Neural progenitor cell (in vitro differentiated cells): ENCODE results near the gene PRMT7. TPM values are rescaled to one million over a fixed set of nuclear protein-coding genes. Genes with fewer than 3 reads are reported as not detected.

ENCODE experiments used
- DNase-seq: peaks from one replicate; pipeline ENCODE4 v3.0.0-alpha.2; 2016; ENCODE audit warnings: low spot score
- H2AFZ ChIP-seq: fragments of 200-600 bp; sonication (generic); replicated peaks from 2 replicates; pipeline ENCODE4 v1.6.1; 2016; ENCODE audit warnings: antibody characterized with exemption
- H3F3A ChIP-seq: fragments of 200-600 bp; sonication (generic); 2 replicates; pipeline ENCODE4 v1.6.1; 2016; ENCODE audit warnings: antibody characterized with exemption, low read depth
- H3K27ac ChIP-seq: fragments of 200-600 bp; sonication (generic); 2 replicates; pipeline ENCODE4 v1.5.1; 2016; ENCODE audit warnings: mild to moderate bottlenecking
- H3K27me3 ChIP-seq: fragments of 200-600 bp; sonication (generic); 2 replicates; pipeline ENCODE4 v1.6.1; 2016; ENCODE audit warnings: mild to moderate bottlenecking, moderate library complexity
- H3K36me3 ChIP-seq: fragments of 200-600 bp; sonication (generic); 2 replicates; pipeline ENCODE4 v1.5.1; 2016
- H3K4me1 ChIP-seq: fragments of 200-600 bp; sonication (generic); 2 replicates; pipeline ENCODE4 v1.6.1; 2016; ENCODE audit warnings: mixed run types
- H3K4me2 ChIP-seq: fragments of 200-600 bp; sonication (generic); 2 replicates; pipeline ENCODE4 v1.6.1; 2016
- H3K4me3 ChIP-seq: fragments of 200-600 bp; sonication (generic); 2 replicates; pipeline ENCODE4 v1.5.1; 2016
- H3K79me2 ChIP-seq: fragments of 200-600 bp; sonication (generic); 2 replicates; pipeline ENCODE4 v1.6.1; 2016; ENCODE audit warnings: low read depth
- H3K9ac ChIP-seq: fragments of 200-600 bp; sonication (generic); 2 replicates; pipeline ENCODE4 v1.6.1; 2016
- H3K9me3 ChIP-seq: fragments of 200-600 bp; sonication (generic); 2 replicates; pipeline ENCODE4 v1.5.1; 2016; ENCODE audit warnings: low read depth
- H4K20me1 ChIP-seq: fragments of 200-600 bp; sonication (generic); 2 replicates; pipeline ENCODE4 v1.6.1; 2016; ENCODE audit warnings: low read depth
- H3K27ac Mint-ChIP-seq: 3 replicates; pipeline ENCODE4 v1.8.0; 2021; ENCODE audit warnings: mixed read lengths
- H3K27me3 Mint-ChIP-seq: 2 replicates; pipeline ENCODE4 v1.8.0; 2022; ENCODE audit warnings: low read depth, mild to moderate bottlenecking, inconsistent platforms, moderate library complexity, mixed read lengths; ENCODE audit not compliant: insufficient read depth
- H3K36me3 Mint-ChIP-seq: 3 replicates; pipeline ENCODE4 v1.8.0; 2021; ENCODE audit warnings: mixed read lengths
- H3K4me1 Mint-ChIP-seq: 3 replicates; pipeline ENCODE4 v1.8.0; 2021; ENCODE audit warnings: mixed read lengths
- H3K4me3 Mint-ChIP-seq: 3 replicates; pipeline ENCODE4 v1.8.0; 2021; ENCODE audit warnings: mild to moderate bottlenecking, moderate library complexity, mixed read lengths
- H3K9me3 Mint-ChIP-seq: 3 replicates; pipeline ENCODE4 v1.8.0; 2020; ENCODE audit warnings: mixed read lengths
- EZH2 ChIP-seq: fragments of 200-600 bp; sonication (generic); IDR thresholded peaks from 2 replicates; pipeline ENCODE4 v1.6.1; 2017; ENCODE audit warnings: antibody characterized with exemption, mild to moderate bottlenecking, moderate library complexity
- EZH2phosphoT487 ChIP-seq: fragments of 200-600 bp; sonication (generic); IDR thresholded peaks from 2 replicates; pipeline ENCODE4 v1.6.1; 2017; ENCODE audit warnings: antibody characterized with exemption
- total RNA-seq: library from RNA; depleted of rRNA; stranded (reverse); fragments of >200 nt; gene quantifications from 2 replicates; pipeline ENCODE4 v1.2.3, GENCODE V29; 2015; ENCODE audit warnings: low replicate concordance
- TF ChIP-seq, protein P1 (sequence below): fragments of 200-600 bp; sonication (generic); IDR thresholded peaks from 2 replicates; pipeline ENCODE4 v1.5.1; 2017; ENCODE audit warnings: antibody characterized with exemption, mild to moderate bottlenecking

Gene PRMT7
- total RNA-seq, 1 donor from 2014 or later: 70.2 TPM

DNA sequence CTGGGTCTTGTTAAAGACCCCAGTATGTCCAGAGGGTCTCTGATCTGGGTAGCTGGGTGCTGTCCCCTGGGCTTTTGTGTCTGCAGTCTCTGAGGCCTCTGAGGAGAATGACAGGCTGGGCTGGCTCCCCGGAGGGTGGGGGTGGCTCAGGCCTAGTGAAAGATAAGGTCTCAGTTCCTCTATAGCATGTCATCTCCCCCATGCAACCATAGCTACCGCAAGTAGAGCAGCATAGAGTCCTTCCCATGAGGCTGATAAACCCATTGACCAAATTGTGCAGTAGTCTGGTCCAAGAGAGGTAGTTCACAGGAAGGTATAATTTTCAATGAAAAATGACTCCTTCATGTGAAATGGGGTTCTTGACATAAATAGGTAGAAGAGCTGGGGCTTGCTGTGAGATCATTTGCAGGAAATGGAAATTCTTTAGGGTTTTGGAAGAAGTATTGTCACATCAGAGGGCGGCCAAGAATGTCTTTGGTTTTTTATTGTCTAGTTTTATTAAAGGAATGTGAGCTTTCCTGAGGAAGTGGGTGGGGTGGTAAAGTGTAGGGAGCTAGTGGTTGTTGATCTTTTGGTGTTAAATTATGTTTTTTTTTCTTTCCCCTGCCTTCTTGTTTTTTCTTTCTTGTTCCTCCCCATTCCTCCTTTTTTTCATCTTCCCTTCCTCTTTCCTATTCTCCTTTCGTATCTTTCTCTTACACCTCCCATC is 21.0 kb upstream of the PRMT7 start:
- Histone ChIP-seq H3K4me1 (peaks cover 6% of the 10 kb centered on the region), H3K27me3 (no peaks in the 10 kb centered on the region), H3K79me2 (no peaks in the 10 kb centered on the region), H3F3A (no peaks in the 10 kb centered on the region), H3K9me3 (no peaks in the 10 kb centered on the region), H2AFZ (no peak overlapping the region), H3K9ac (no peak overlapping the region), H3K27ac (no peak overlapping the region), H3K4me2 (no peak overlapping the region), H3K4me3 (no peak overlapping the region), H3K36me3 (no peaks in the 10 kb centered on the region), H4K20me1 (peaks cover 7% of the 10 kb centered on the region)
- DNase-seq: no peak
- Mint-ChIP-seq H3K27me3 (peaks cover 2% of the 10 kb centered on the region), H3K36me3 (peaks cover 29% of the 10 kb centered on the region), H3K9me3 (no peaks in the 10 kb centered on the region), H3K4me3 (no peak overlapping the region), H3K27ac (no peak overlapping the region), H3K4me1 (no peaks in the 10 kb centered on the region)
- no peak for TF ChIP-seq EZH2
- TF ChIP-seq, protein P1, sequence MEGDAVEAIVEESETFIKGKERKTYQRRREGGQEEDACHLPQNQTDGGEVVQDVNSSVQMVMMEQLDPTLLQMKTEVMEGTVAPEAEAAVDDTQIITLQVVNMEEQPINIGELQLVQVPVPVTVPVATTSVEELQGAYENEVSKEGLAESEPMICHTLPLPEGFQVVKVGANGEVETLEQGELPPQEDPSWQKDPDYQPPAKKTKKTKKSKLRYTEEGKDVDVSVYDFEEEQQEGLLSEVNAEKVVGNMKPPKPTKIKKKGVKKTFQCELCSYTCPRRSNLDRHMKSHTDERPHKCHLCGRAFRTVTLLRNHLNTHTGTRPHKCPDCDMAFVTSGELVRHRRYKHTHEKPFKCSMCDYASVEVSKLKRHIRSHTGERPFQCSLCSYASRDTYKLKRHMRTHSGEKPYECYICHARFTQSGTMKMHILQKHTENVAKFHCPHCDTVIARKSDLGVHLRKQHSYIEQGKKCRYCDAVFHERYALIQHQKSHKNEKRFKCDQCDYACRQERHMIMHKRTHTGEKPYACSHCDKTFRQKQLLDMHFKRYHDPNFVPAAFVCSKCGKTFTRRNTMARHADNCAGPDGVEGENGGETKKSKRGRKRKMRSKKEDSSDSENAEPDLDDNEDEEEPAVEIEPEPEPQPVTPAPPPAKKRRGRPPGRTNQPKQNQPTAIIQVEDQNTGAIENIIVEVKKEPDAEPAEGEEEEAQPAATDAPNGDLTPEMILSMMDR: no peak
- no peak for TF ChIP-seq EZH2phosphoT487

DNA sequence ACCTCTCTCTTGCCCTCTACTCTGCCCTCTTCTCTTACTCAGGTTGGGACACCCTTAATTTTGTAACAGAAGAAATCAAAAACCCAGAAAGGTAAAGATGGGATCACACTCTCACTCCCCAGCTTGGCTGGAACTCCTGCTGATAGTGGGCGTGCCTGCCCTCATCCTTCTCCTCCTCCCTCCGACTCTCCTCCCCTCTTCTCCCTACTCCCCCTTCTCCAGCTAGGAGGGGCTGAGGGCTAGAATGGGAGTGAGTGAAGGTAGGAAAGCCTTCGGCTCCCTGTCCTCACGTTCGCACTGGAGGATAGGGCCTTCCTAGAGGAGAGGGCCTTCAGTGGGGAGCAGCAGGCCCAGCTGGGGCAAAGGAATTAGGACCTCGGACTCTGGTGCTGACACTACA is 20.4 kb upstream of the PRMT7 start:
- Histone ChIP-seq H3K36me3 (no peaks in the 10 kb centered on the region), H4K20me1 (peaks cover 2% of the 10 kb centered on the region), H3K4me1 (peaks cover 6% of the 10 kb centered on the region), H3K27me3 (no peaks in the 10 kb centered on the region), H3K79me2 (no peaks in the 10 kb centered on the region), H3K4me2 (peak overlapping the region; percentile 15), H2AFZ (no peak overlapping the region), H3K27ac (no peak overlapping the region), H3K9ac (no peak overlapping the region), H3K9me3 (no peaks in the 10 kb centered on the region), H3F3A (no peaks in the 10 kb centered on the region), H3K4me3 (no peak overlapping the region)
- peaks cover 29% of the 10 kb centered on the region for H3K36me3 Mint-ChIP-seq
- TF ChIP-seq EZH2phosphoT487 (no peak), EZH2 (no peak)
- TF ChIP-seq, protein P1: no peak
- H3K27me3 Mint-ChIP-seq: peaks cover 2% of the 10 kb centered on the region
- no peak overlapping the region for H3K4me3 Mint-ChIP-seq
- no peaks in the 10 kb centered on the region for H3K4me1 Mint-ChIP-seq
- DNase-seq: no peak
- H3K27ac Mint-ChIP-seq: no peak overlapping the region
- no peaks in the 10 kb centered on the region for H3K9me3 Mint-ChIP-seq

DNA sequence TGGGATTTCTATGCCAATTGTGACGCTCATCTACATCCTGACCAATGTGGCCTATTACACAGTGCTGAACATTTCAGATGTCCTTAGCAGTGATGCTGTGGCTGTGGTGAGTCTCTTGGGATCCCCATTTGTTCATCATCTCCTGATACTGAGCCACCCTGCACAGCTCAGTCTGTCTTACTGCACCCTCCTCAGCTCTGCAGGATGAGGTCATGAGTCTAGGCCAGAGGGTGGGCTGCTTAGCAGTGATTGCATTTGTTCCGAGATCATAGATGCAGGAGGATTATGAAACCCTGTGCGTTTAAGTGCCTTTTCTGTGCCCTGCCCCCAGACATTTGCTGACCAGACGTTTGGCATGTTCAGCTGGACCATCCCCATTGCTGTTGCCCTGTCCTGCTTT is 19.6 kb upstream of the PRMT7 start:
- no peak overlapping the region for H3K4me3 ChIP-seq
- H3K79me2 ChIP-seq: no peaks in the 10 kb centered on the region
- Mint-ChIP-seq H3K4me3 (no peak overlapping the region), H3K36me3 (peaks cover 28% of the 10 kb centered on the region), H3K4me1 (no peaks in the 10 kb centered on the region), H3K27ac (no peak overlapping the region), H3K27me3 (peaks cover 2% of the 10 kb centered on the region), H3K9me3 (no peaks in the 10 kb centered on the region)
- H2AFZ ChIP-seq: no peak overlapping the region
- peaks cover 6% of the 10 kb centered on the region for H3K4me1 ChIP-seq
- no peaks in the 10 kb centered on the region for H3K36me3 ChIP-seq
- H3K4me2 ChIP-seq: no peak overlapping the region
- no peak for DNase-seq
- H3K9ac ChIP-seq: no peak overlapping the region
- H3K9me3 ChIP-seq: no peaks in the 10 kb centered on the region
- H4K20me1 ChIP-seq: no peaks in the 10 kb centered on the region
- TF ChIP-seq, protein P1: no peak
- no peak for TF ChIP-seq EZH2
- no peak for TF ChIP-seq EZH2phosphoT487
- no peaks in the 10 kb centered on the region for H3K27me3 ChIP-seq
- no peak overlapping the region for H3K27ac ChIP-seq
- H3F3A ChIP-seq: no peaks in the 10 kb centered on the region
